ENCODE results near the gene KLF15. TPM values are rescaled to one million over a fixed set of nuclear protein-coding genes. Genes with fewer than 3 reads are reported as not detected.
A peak's percentile ranks its signal among the peaks of the same experiment; 100 is the strongest.

The KLF15 gene
- total and polyA plus RNA-seq, 2 experiments from 2014 or later = 1.8 to 16.7 TPM

- no peaks in the 10 kb centered on the region for H3K79me2 ChIP-seq
- no peaks in the 10 kb centered on the region for H3K9me2 ChIP-seq (replicated peaks; ENCODE audit: insufficient read depth)
- H3K27ac ChIP-seq = no peak overlapping the region
- peaks cover 31% of the 10 kb centered on the region for H3K27me3 ChIP-seq
- no peaks in the 10 kb centered on the region for H4K20me1 ChIP-seq (ENCODE audit: insufficient read depth, poor library complexity, severe bottlenecking)
- peaks cover 13% of the 10 kb centered on the region for H3K4me1 ChIP-seq (ENCODE audit: insufficient read depth)
- no peak for DNase-seq (ENCODE audit: low spot score)
- H3K4me3 ChIP-seq = no peak overlapping the region
- H3K4me2 ChIP-seq = no peak overlapping the region
- no peaks in the 10 kb centered on the region for H3K9me3 ChIP-seq (ENCODE audit: low read depth)
- no peaks in the 10 kb centered on the region for H3K36me3 ChIP-seq (replicated peaks; ENCODE audit: insufficient read depth, low read depth)
- H2AFZ ChIP-seq = no peak overlapping the region
- WGBS (ENCODE audit: low lambda C conversion rate, missing lambda C conversion rate) = 91% methylated on average over 3 of the region's 3 CpGs
- TF ChIP-seq EZH2 (IDR thresholded peaks at IDR 0.05; ENCODE audit: borderline replicate concordance) = no peak
- no peak for TF ChIP-seq CTCF (IDR thresholded peaks at IDR 0.05; ENCODE audit: poor library complexity)
- no peak for TF ChIP-seq EZH2phosphoT487 (IDR thresholded peaks at IDR 0.05; ENCODE audit: low read depth, severe bottlenecking, unreplicated experiment)
Observed at GRCh38 chr3:126360046-126360713, 3.0 kb upstream of the KLF15 start.

- WGBS (ENCODE audit: low lambda C conversion rate, missing lambda C conversion rate) = 59% methylated on average over 3 of the region's 3 CpGs
- Histone ChIP-seq H3K9me2 (replicated peaks; ENCODE audit: insufficient read depth) (no peaks in the 10 kb centered on the region), H3K36me3 (replicated peaks; ENCODE audit: insufficient read depth, low read depth) (no peaks in the 10 kb centered on the region), H3K9me3 (ENCODE audit: low read depth) (no peaks in the 10 kb centered on the region), H3K27ac (no peak overlapping the region), H3K4me3 (no peak overlapping the region), H3K79me2 (peaks cover 3% of the 10 kb centered on the region), H4K20me1 (ENCODE audit: insufficient read depth, poor library complexity, severe bottlenecking) (no peaks in the 10 kb centered on the region), H3K27me3 (peaks cover 31% of the 10 kb centered on the region), H2AFZ (no peak overlapping the region), H3K4me1 (ENCODE audit: insufficient read depth) (peaks cover 17% of the 10 kb centered on the region), H3K4me2 (no peak overlapping the region)
- no peak for DNase-seq (ENCODE audit: low spot score)
- TF ChIP-seq EZH2 (IDR thresholded peaks at IDR 0.05; ENCODE audit: borderline replicate concordance) (no peak), CTCF (IDR thresholded peaks at IDR 0.05; ENCODE audit: poor library complexity) (no peak), EZH2phosphoT487 (IDR thresholded peaks at IDR 0.05; ENCODE audit: low read depth, severe bottlenecking, unreplicated experiment) (no peak)
Observed at GRCh38 chr3:126358816-126359181, 1.6 kb upstream of the KLF15 start.

GRCh38 chr3:126358038-126358815, 1.0 kb upstream of the KLF15 start:
- no peaks in the 10 kb centered on the region for H3K9me3 ChIP-seq (ENCODE audit: low read depth)
- H3K27ac ChIP-seq = no peak overlapping the region
- peak overlapping the region; percentile 85 for H2AFZ ChIP-seq
- peak overlapping the region; percentile 100 for H3K4me2 ChIP-seq
- H3K9me2 ChIP-seq (replicated peaks; ENCODE audit: insufficient read depth) = no peaks in the 10 kb centered on the region
- TF ChIP-seq EZH2phosphoT487 (IDR thresholded peaks at IDR 0.05; ENCODE audit: low read depth, severe bottlenecking, unreplicated experiment) (no peak), CTCF (IDR thresholded peaks at IDR 0.05; ENCODE audit: poor library complexity) (no peak), EZH2 (IDR thresholded peaks at IDR 0.05; ENCODE audit: borderline replicate concordance) (no peak)
- peak overlapping the region; percentile 55 for H3K4me3 ChIP-seq
- H3K27me3 ChIP-seq = peaks cover 31% of the 10 kb centered on the region
- H3K79me2 ChIP-seq = peaks cover 3% of the 10 kb centered on the region
- DNase-seq (ENCODE audit: low spot score) = no peak
- WGBS (ENCODE audit: low lambda C conversion rate, missing lambda C conversion rate) = 8% methylated on average over 11 of the region's 11 CpGs
- peaks cover 17% of the 10 kb centered on the region for H3K4me1 ChIP-seq (ENCODE audit: insufficient read depth)
- no peaks in the 10 kb centered on the region for H4K20me1 ChIP-seq (ENCODE audit: insufficient read depth, poor library complexity, severe bottlenecking)
- no peaks in the 10 kb centered on the region for H3K36me3 ChIP-seq (replicated peaks; ENCODE audit: insufficient read depth, low read depth)

Data from hepatocyte (in vitro differentiated cells).